ENCODE results near the gene TSPAN9. TPM values are rescaled to one million over a fixed set of nuclear protein-coding genes. Genes with fewer than 3 reads are reported as not detected.

TSPAN9 gene
- polyA plus RNA-seq, 2 of the 4 experiments (the other 2 are of a cell fraction): 12.4 to 16.1 TPM

DNA sequence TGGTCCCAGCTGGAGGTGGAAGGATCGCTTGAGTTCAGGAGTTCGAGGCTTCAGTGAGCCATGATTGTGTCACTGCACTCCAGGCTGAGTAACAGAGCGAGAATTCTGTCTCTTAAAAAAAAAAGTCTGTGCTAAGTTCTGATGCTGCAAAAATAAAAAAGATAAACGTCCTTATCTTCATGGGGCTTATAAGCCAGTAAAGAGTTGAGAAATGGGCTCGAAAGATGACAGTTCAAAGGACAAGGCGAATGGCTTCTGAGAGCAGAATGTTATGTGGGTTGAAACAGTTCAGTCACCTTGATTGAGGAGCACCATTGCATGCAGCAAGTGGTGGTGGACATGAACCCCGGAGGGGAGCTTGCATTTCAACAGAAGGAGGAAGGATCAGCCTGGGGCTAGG is 4.7 kb downstream of the TSPAN9 start:
- POLR2A ChIA-PET: no interaction called here
- no peak overlapping the region for H3K4me2 ChIP-seq
- no peak overlapping the region for H3K27ac ChIP-seq
- DNase-seq (ENCODE audit: low read depth in 1 of 2, low spot score in 1 of 2) (no peak), FAIRE-seq (no peak), ATAC-seq (no peak)
- H3K4me1 ChIP-seq: peaks cover 5% of the 10 kb centered on the region; the same call in 2 of the 3 replicates
- H3K4me3 ChIP-seq: no peak overlapping the region
- CTCF ChIA-PET: interaction anchor here (1.3 to 2.2 kb wide), 2 partner anchors 9 to 194 kb away, joined by 3 to 14 read pairs; no protein-coding TSS in a partner anchor
- WGBS (ENCODE audit: missing lambda C conversion rate): 60% methylated on average over 7 of the region's 7 CpGs
- no peaks in the 10 kb centered on the region for H3K9me3 ChIP-seq
- TF ChIP-seq RARB (CRISPR knock-in tag; IDR thresholded peaks at IDR 0.05): no peak
- TF ChIP-seq ZSCAN20 (CRISPR knock-in tag; IDR thresholded peaks at IDR 0.05): no peak
- no peak for TF ChIP-seq CHD4 (IDR thresholded peaks at IDR 0.05; ENCODE audit: borderline replicate concordance)
- no peak for TF ChIP-seq SMC3 (IDR thresholded peaks at IDR 0.05)
- TF ChIP-seq, protein P1, sequence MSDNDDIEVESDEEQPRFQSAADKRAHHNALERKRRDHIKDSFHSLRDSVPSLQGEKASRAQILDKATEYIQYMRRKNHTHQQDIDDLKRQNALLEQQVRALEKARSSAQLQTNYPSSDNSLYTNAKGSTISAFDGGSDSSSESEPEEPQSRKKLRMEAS (IDR thresholded peaks at IDR 0.05): no peak
- no peak for TF ChIP-seq MAZ (IDR thresholded peaks at IDR 0.05; ENCODE audit: borderline replicate concordance, low read depth, low read length)
- TF ChIP-seq, protein P2, sequence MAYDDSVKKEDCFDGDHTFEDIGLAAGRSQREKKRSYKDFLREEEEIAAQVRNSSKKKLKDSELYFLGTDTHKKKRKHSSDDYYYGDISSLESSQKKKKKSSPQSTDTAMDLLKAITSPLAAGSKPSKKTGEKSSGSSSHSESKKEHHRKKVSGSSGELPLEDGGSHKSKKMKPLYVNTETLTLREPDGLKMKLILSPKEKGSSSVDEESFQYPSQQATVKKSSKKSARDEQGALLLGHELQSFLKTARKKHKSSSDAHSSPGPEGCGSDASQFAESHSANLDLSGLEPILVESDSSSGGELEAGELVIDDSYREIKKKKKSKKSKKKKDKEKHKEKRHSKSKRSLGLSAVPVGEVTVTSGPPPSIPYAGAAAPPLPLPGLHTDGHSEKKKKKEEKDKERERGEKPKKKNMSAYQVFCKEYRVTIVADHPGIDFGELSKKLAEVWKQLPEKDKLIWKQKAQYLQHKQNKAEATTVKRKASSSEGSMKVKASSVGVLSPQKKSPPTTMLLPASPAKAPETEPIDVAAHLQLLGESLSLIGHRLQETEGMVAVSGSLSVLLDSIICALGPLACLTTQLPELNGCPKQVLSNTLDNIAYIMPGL (CRISPR knock-in tag; IDR thresholded peaks at IDR 0.05; ENCODE audit: borderline replicate concordance): no peak

DNA sequence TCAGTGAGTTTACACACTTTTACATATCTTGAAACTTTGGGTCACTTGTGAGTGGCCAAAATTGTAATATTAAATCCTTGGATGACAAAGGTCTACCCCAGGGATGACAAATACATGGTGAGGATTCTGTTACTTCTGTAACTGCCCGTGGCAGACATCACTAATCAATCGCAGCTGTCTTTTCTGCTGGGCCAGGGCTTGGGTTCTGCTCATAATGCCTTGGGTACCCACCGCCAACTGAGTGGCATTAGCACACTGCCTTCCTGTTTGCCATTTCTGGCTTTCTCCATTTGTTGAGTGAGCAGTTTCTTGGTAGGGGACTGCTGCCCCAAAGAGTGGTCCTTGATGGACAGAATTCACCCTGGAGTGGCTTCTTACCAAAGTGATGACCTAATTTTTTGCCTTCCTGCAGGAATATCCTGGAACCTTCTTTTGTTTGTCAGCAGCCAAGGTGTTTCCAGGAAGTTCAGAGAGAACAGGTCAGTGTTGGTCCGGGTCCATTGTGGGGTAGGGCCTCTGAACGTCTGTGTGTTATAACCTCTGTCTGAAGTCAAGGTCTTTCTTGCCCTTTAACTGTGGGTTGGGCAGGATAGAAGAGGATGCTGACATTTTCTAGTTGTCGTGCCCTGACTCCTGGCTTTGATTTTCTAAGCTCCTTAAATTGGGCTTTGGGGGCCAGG is 6.2 kb downstream of the TSPAN9 start:
- no peak for FAIRE-seq

DNA sequence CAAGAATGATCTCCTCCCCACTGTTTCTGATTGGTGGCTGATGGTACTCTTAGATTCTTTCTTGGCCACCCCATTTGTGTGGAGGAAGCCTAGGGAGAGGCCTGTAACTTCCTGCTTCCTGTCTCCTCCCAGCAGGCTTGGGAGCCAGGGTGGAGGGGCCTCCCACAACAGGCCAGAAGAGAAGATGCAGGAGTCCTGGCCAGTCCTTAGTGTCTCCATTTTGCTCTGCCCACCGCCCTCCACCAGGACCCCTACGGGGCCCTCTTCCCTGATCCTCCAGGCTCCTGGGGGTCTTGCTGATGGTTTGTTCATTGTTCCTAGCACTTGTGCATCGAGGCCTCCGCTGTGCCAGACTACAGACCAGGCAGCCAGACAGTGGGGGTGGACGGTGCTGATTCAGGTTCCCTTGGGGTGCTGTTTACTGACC is 6.8 kb downstream of the TSPAN9 start:
- no peak for TF ChIP-seq MYC (IDR thresholded peaks at IDR 0.05; ENCODE audit: borderline replicate concordance, low read length)
- no peak for TF ChIP-seq MAFK (IDR thresholded peaks at IDR 0.05; ENCODE audit: partially characterized antibody)
- no peak for TF ChIP-seq RFX5 (IDR thresholded peaks at IDR 0.05)
- no peak for TF ChIP-seq FOSL2 (IDR thresholded peaks at IDR 0.05)
- no peak for TF ChIP-seq FOSL2 (CRISPR knock-in tag; IDR thresholded peaks at IDR 0.05)
- no peak for TF ChIP-seq EHMT2 (IDR thresholded peaks at IDR 0.05; ENCODE audit: low read depth)
- TF ChIP-seq ESRRA (IDR thresholded peaks at IDR 0.05; ENCODE audit: borderline replicate concordance, low read length): no peak
- TF ChIP-seq, protein P3, sequence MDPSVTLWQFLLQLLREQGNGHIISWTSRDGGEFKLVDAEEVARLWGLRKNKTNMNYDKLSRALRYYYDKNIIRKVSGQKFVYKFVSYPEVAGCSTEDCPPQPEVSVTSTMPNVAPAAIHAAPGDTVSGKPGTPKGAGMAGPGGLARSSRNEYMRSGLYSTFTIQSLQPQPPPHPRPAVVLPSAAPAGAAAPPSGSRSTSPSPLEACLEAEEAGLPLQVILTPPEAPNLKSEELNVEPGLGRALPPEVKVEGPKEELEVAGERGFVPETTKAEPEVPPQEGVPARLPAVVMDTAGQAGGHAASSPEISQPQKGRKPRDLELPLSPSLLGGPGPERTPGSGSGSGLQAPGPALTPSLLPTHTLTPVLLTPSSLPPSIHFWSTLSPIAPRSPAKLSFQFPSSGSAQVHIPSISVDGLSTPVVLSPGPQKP (IDR thresholded peaks at IDR 0.05; ENCODE audit: low read depth, low read length): no peak
- Histone ChIP-seq H3K4me2 (no peak overlapping the region), H3K27ac (no peak overlapping the region), H3K9me3 (no peaks in the 10 kb centered on the region), H3K4me1 (no peaks in the 10 kb centered on the region), H3K4me3 (no peak overlapping the region)
- POLR2A ChIA-PET: no interaction called here
- CTCF ChIA-PET: no interaction called here
- ATAC-seq: peak in 1 of 2 experiments; percentile 56; a peak in 3 of 6 replicates
- 86% methylated on average over 5 of the region's 5 CpGs for WGBS (ENCODE audit: missing lambda C conversion rate)
- DNase-seq (ENCODE audit: low read depth in 1 of 2, low spot score in 1 of 2): no peak
- FAIRE-seq: no peak

More for the DNA sequence above, 6.2 kb downstream of the TSPAN9 start:
- H3K4me2 ChIP-seq: no peak overlapping the region
- POLR2A ChIA-PET: no interaction called here
- no peaks in the 10 kb centered on the region for H3K9me3 ChIP-seq
- no peak overlapping the region for H3K4me3 ChIP-seq
- H3K4me1 ChIP-seq: no peaks in the 10 kb centered on the region
- CTCF ChIA-PET: interaction anchor here (1.3 to 2.2 kb wide), 2 partner anchors 10 to 28 kb away, joined by 3 to 14 read pairs; no protein-coding TSS in a partner anchor
- no peak overlapping the region for H3K27ac ChIP-seq
- no peak for TF ChIP-seq ZFP36 (IDR thresholded peaks at IDR 0.05; ENCODE audit: borderline replicate concordance, partially characterized antibody)
- TF ChIP-seq EHF (CRISPR knock-in tag; IDR thresholded peaks at IDR 0.05): no peak
- ATAC-seq: no peak
- no peak for DNase-seq (ENCODE audit: low read depth in 1 of 2, low spot score in 1 of 2)
- WGBS (ENCODE audit: missing lambda C conversion rate): 78% methylated on average over 6 of the region's 6 CpGs
